Uterus (tissue), 4 donors: ENCODE data around the gene QARS1. TPM values are rescaled to one million over a fixed set of nuclear protein-coding genes. Genes with fewer than 3 reads are reported as not detected.

ENCODE experiments used
- DNase-seq, 2 donors: peaks; one replicate each; pipeline ENCODE4 v3.0.0-alpha.2; 2019 to 2020
- H3K27ac ChIP-seq, 2 donors: fragments of 200-600 bp; sonication (generic); 1 replicate in 1 of 2; 2 replicates in 1 of 2; pipeline ENCODE4 v1.5.1; 2016 to 2018
- H3K27me3 ChIP-seq, 2 donors: fragments of 200-600 bp; sonication (generic); one replicate each; pipeline ENCODE4 v1.5.1; 2018 to 2019; ENCODE audit warnings: control low read depth in 1 of 2
- H3K36me3 ChIP-seq, 2 donors: fragments of 200-600 bp; sonication (generic); one replicate each; pipeline ENCODE4 v1.5.1; 2019; ENCODE audit warnings: control low read depth in 1 of 2
- H3K4me1 ChIP-seq, 2 donors: fragments of 200-600 bp; sonication (generic); one replicate each; pipeline ENCODE4 v1.5.1; 2018 to 2019; ENCODE audit warnings: control low read depth in 1 of 2
- H3K4me3 ChIP-seq, 2 donors: fragments of 200-600 bp; sonication (generic); 1 replicate in 1 of 2; 2 replicates in 1 of 2; pipeline ENCODE4 v1.5.1; 2018 to 2019; ENCODE audit warnings: mild to moderate bottlenecking in 1 of 2
- H3K9me3 ChIP-seq, 2 donors: fragments of 200-600 bp; sonication (generic); one replicate each; pipeline ENCODE4 v1.5.1; 2019; ENCODE audit warnings: control low read depth in 1 of 2
- CTCF ChIP-seq, 4 experiments: fragments of 200-600 bp in 2 of 4; fragments of 450-650 bp in 2 of 4; sonication (generic) in 2 of 4; IDR thresholded peaks; one replicate each; pipeline ENCODE4 v1.5.1; 2016 to 2019; ENCODE audit warnings: antibody characterized with exemption in 4 of 4, mild to moderate bottlenecking in 2 of 4, moderate library complexity in 1 of 4
- POLR2A ChIP-seq, 2 donors: fragments of 450-650 bp; IDR thresholded peaks; one replicate each; pipeline ENCODE4 v1.6.1; 2016; ENCODE audit warnings: antibody characterized with exemption in 2 of 2, mild to moderate bottlenecking in 1 of 2, moderate library complexity in 1 of 2
- intact Hi-C: fragments of 100-400 bp; cut with DNase I; formaldehyde crosslinking; loops from one replicate; pipeline ENCODE4 v1.15.1; 2023; ENCODE audit warnings: low total_unique reads
- total RNA-seq, 4 donors: library from RNA; depleted of rRNA in 3 of 4; stranded (reverse); fragments of >200 nt in 3 of 4; gene quantifications; one replicate each; pipeline versions ENCODE4 v1.1.0 to v1.2.4, GENCODE V29; 2014 to 2023
- donor health status: DM: yes; HTN: yes; CAD: no.

The QARS1 gene
- total RNA-seq, 4 donors from 2014 or later: 124 to 280 (median 161) TPM

GRCh38 chr3:49120438-49121131 lies 16.0 kb upstream of the QARS1 start, which contains the start of gene USP19:
Gene USP19, minus strand, starts transcription at chr3:49120823. Its CDS starts 1,678 bp downstream, at chr3:49119145.
- H3K27me3 ChIP-seq: no peaks in the 10 kb centered on the region
- peak within 1 kb of the TSS; percentile 93 to 95 for H3K27ac ChIP-seq
- TF ChIP-seq CTCF (IDR thresholded peaks at IDR 0.05) (peak in 2 of 4 experiments; percentile 11 to 26), POLR2A (IDR thresholded peaks at IDR 0.05) (peak; percentile 35 to 88)
- H3K36me3 ChIP-seq: no peaks in the 10 kb centered on the region
- DNase-seq: peak; percentile 96 to 97
- H3K9me3 ChIP-seq: no peaks in the 10 kb centered on the region
- H3K4me1 ChIP-seq: peaks cover 0 to 12% of the 10 kb centered on the region in 2 donors
- H3K4me3 ChIP-seq: peak within 1 kb of the TSS; percentile 89 to 99
- intact Hi-C loops: no loop called here

GRCh38 chr3:49120096-49120437 lies 15.5 kb upstream of the QARS1 start:
- no peaks in the 10 kb centered on the region for H3K36me3 ChIP-seq
- DNase-seq: no peak
- peaks cover 0 to 12% of the 10 kb centered on the region in 2 donors for H3K4me1 ChIP-seq
- no peaks in the 10 kb centered on the region for H3K27me3 ChIP-seq
- TF ChIP-seq POLR2A (IDR thresholded peaks at IDR 0.05) (no peak), CTCF (IDR thresholded peaks at IDR 0.05) (no peak)
- intact Hi-C loops: no loop called here
- no peaks in the 10 kb centered on the region for H3K9me3 ChIP-seq
- H3K4me3 ChIP-seq: peak overlapping the region; percentile 89 to 99
- peak overlapping the region; percentile 93 to 95 for H3K27ac ChIP-seq

GRCh38 chr3:49119439-49119838 lies 14.9 kb upstream of the QARS1 start:
- Histone ChIP-seq H3K9me3 (no peaks in the 10 kb centered on the region), H3K27ac (peak overlapping the region in 1 of 2 donors; percentile 95), H3K4me1 (peaks cover 0 to 12% of the 10 kb centered on the region in 2 donors), H3K27me3 (no peaks in the 10 kb centered on the region), H3K4me3 (peak overlapping the region; percentile 89 to 99), H3K36me3 (no peaks in the 10 kb centered on the region)
- intact Hi-C loops: no loop called here
- TF ChIP-seq CTCF (IDR thresholded peaks at IDR 0.05): no peak
- no peak for TF ChIP-seq POLR2A (IDR thresholded peaks at IDR 0.05)
- no peak for DNase-seq

- Histone ChIP-seq H3K4me1 (peaks cover 0 to 12% of the 10 kb centered on the region in 2 donors), H3K4me3 (peak overlapping the region in 1 of 2 donors; percentile 99), H3K36me3 (no peaks in the 10 kb centered on the region), H3K9me3 (no peaks in the 10 kb centered on the region), H3K27ac (no peak overlapping the region), H3K27me3 (no peaks in the 10 kb centered on the region)
- intact Hi-C loops: no loop called here
- no peak for TF ChIP-seq CTCF (IDR thresholded peaks at IDR 0.05)
- TF ChIP-seq POLR2A (IDR thresholded peaks at IDR 0.05): no peak
- DNase-seq: no peak
Observed at GRCh38 chr3:49119036-49119435, 14.5 kb upstream of the QARS1 start.

- DNase-seq: no peak
- H3K9me3 ChIP-seq: no peaks in the 10 kb centered on the region
- intact Hi-C loops: no loop called here
- no peak overlapping the region for H3K4me3 ChIP-seq
- TF ChIP-seq CTCF (IDR thresholded peaks at IDR 0.05) (no peak), POLR2A (IDR thresholded peaks at IDR 0.05) (no peak)
- no peaks in the 10 kb centered on the region for H3K27me3 ChIP-seq
- no peaks in the 10 kb centered on the region for H3K4me1 ChIP-seq
- no peak overlapping the region for H3K27ac ChIP-seq
- no peaks in the 10 kb centered on the region for H3K36me3 ChIP-seq
Observed at GRCh38 chr3:49112262-49112661, 7.7 kb upstream of the QARS1 start.
